ENCODE data around the gene MFN2.

The MFN2 gene

DNA sequence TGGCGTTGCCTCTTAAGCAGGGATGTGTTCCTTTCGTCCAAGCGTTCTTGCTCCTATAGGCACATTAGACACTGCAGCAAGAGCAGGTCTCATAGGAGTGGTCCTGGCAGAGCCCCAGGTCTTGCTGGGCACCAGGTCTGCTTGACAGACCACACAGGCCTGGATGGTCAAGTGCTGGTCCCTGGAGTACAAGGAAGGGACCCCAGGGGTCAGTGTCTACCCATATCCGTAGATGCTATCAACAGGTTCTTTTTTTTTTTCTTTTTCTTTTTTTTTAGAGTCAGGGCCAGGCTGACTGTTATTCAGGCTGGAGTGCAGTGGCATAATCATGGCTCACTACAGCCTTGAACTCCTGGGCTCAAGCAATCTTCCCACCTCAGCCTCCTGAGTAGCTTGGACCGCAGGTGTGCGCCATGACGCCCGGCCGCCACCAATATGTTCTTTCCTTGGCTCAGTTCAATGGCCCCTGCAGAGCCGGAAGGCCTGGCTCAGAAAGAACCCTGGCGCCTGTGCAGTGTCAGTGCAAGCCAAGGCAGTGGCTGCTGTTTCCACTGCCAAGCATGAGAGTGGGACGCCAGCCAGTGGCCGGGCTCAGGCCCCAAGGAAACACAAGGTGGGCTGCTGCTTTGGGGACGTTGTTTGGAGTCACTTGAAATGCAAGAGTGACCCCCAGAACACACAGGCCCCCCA lies 72.9 kb downstream of the MFN2 start:
- DNase-seq = no peak

GRCh38 chr1:12053752-12054548 lies 73.7 kb downstream of the MFN2 start:
- DNase-seq = no peak

GRCh38 chr1:12055259-12055658 lies 75.0 kb downstream of the MFN2 start:
- no peak for DNase-seq

DNA sequence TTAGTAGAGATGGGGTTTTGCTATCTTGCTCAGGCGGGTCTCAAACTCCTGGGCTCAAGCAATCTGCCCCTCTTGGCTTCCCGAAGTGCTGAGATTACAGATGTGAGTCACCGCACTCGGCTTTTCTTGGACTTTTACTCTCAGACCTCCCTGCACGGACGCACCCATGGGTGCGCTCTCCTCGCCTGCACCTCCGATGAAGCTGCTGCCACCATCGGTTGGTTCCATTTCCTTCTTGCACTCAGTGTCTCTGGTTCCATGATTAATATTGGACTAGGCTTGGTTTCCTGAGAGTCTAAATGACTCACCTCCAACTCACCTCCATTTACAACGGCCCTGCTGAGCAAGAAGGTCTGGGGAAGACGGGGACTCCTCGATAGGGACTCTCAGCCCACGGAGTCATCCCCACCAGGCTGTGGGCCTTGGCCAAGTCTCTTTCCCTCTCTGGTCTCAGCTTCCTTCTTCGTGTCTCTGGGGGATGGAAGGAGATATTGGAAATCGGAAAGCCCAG lies 76.1 kb downstream of the MFN2 start:
- no peak for DNase-seq

GRCh38 chr1:12057382-12057781 lies 77.1 kb downstream of the MFN2 start:
- no peak for DNase-seq

DNA sequence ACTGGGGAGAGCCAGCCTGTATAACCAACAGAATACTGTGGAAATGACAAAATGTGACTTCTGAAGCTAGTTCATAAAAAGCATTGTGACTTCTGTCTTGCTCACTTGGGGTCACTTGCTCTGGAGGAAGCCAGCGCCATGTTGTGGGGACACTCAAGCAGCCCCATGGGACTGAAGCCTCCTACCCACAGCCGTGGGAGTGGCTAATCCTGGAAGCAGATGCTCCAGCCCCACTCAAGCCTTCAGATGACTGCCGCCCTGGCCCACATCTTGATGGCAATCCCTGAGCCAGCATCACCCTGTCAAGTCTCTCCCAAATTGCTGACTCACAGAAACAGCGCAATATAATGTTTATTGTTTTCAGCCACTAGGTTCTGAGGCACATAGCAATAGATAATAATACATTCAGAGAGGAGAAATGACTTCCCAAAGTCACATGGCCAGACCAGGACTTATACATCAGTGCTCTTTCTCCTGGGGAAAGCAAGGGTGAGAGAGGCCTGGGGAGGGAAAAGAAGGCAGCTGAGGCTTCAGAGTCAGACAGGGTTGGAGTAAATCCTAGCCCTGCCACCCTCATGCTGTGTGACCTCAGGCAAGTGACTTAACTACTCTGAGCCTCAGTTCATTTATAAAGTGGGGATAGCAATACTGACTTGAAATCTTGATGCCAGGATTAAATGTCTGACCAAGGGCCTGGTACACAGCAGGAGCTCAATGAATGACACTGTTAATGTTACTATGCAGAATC lies 77.9 kb downstream of the MFN2 start:
- DNase-seq = no peak

- DNase-seq = no peak
Observed at GRCh38 chr1:12059226-12059625, 79.0 kb downstream of the MFN2 start.

GRCh38 chr1:12059722-12060464 lies 79.6 kb downstream of the MFN2 start:
- DNase-seq = no peak

DNA sequence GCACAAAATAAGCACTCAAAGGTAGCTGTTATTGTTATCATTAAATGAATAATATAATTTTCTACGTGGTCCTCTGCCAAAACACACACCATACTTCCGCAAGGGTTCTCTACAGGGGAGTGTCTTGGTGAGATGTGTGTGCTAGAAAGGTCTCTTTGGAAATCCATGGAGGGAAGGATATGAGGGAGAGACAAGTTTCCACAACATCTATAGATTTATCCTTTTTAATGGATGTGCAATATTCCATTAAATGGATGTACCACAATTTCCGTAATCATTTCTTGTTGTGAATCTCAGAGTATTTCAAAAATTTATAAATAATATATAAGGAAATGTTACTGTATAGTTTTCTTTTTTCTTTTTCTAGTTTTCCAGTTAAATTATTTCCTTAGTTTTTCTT lies 80.3 kb downstream of the MFN2 start:
- DNase-seq = no peak

Measured in SIG-M5 (cell line).